ENCODE results near the gene TCTA.

- TF ChIP-seq CTCF (IDR thresholded peaks at IDR 0.05; ENCODE audit: low read depth, low read length) (no peak), EZH2phosphoT487 (IDR thresholded peaks at IDR 0.05; ENCODE audit: low read depth) (no peak)
Measured at GRCh38 chr3:49453621-49454020, 41.4 kb downstream of the TCTA start.

Measured in OCI-LY3 (cell line).